Dendritic cell treated with granulocyte-macrophage colony-stimulating factor and Interleukin-4, amounts not matched to agents 40 ng/mL and 50 ng/mL, for 4 days (primary cell): ENCODE results near the gene AFF3.
A peak's percentile ranks its signal among the peaks of the same experiment; 100 is the strongest.
"Not testable (repeated sequence)": the region's sequence is repeated elsewhere in the genome, so short reads cannot be mapped to it uniquely, and the experiment has no call there.

Experiments
- H3K27ac Mint-ChIP-seq: one replicate; pipeline ENCODE4 v1.8.0; 2022; ENCODE audit warnings: mild to moderate bottlenecking, mixed read lengths
- H3K27me3 Mint-ChIP-seq: one replicate; pipeline ENCODE4 v1.8.0; 2022; ENCODE audit warnings: mild to moderate bottlenecking, mixed read lengths
- H3K36me3 Mint-ChIP-seq: one replicate; pipeline ENCODE4 v1.8.0; 2022; ENCODE audit warnings: low read depth, mixed read lengths
- H3K4me1 Mint-ChIP-seq: one replicate; pipeline ENCODE4 v1.8.0; 2022; ENCODE audit warnings: low read depth, mixed read lengths
- H3K4me3 Mint-ChIP-seq: one replicate; pipeline ENCODE4 v1.8.0; 2022; ENCODE audit warnings: mild to moderate bottlenecking, moderate library complexity, mixed read lengths
- H3K9me3 Mint-ChIP-seq: one replicate; pipeline ENCODE4 v1.8.0; 2022; ENCODE audit warnings: mixed read lengths
- intact Hi-C: fragments of 100-400 bp; cut with micrococcal nuclease; formaldehyde crosslinking; loops from one replicate; pipeline ENCODE4 v1.15.0; 2022

AFF3 gene

GRCh38 chr2:100107440-100107839, 35.0 kb downstream of the AFF3 start:
- intact Hi-C loops: no loop called here
- Mint-ChIP-seq H3K27ac (no peak overlapping the region), H3K9me3 (no peaks in the 10 kb centered on the region), H3K36me3 (no peaks in the 10 kb centered on the region), H3K27me3 (peaks cover 29% of the 10 kb centered on the region), H3K4me3 (no peak overlapping the region), H3K4me1 (peaks cover 29% of the 10 kb centered on the region)

- H3K9me3 Mint-ChIP-seq: no peaks in the 10 kb centered on the region
- no peak overlapping the region for H3K4me3 Mint-ChIP-seq
- intact Hi-C loops: no loop called here
- peaks cover 27% of the 10 kb centered on the region for H3K4me1 Mint-ChIP-seq
- no peak overlapping the region for H3K27ac Mint-ChIP-seq
- no peaks in the 10 kb centered on the region for H3K36me3 Mint-ChIP-seq
- peaks cover 29% of the 10 kb centered on the region for H3K27me3 Mint-ChIP-seq
These were observed 35.9 kb downstream of the AFF3 start for GRCh38 chr2:100106460-100106859.

- Mint-ChIP-seq H3K36me3 (no peaks in the 10 kb centered on the region), H3K4me3 (peak overlapping the region; percentile 70), H3K27ac (peak overlapping the region; percentile 50), H3K4me1 (peaks cover 23% of the 10 kb centered on the region), H3K9me3 (no peaks in the 10 kb centered on the region), H3K27me3 (peaks cover 29% of the 10 kb centered on the region)
- intact Hi-C loops: no loop called here
These were observed 36.7 kb downstream of the AFF3 start for GRCh38 chr2:100105678-100106054.

- Mint-ChIP-seq H3K9me3 (no peaks in the 10 kb centered on the region), H3K27me3 (peaks cover 28% of the 10 kb centered on the region), H3K36me3 (no peaks in the 10 kb centered on the region), H3K4me3 (peak overlapping the region; percentile 70), H3K4me1 (peaks cover 17% of the 10 kb centered on the region), H3K27ac (peak overlapping the region; percentile 50)
- intact Hi-C loops: no loop called here
These were observed 37.4 kb downstream of the AFF3 start for GRCh38 chr2:100104718-100105677.

- H3K9me3 Mint-ChIP-seq, intact Hi-C loops, H3K4me3 Mint-ChIP-seq, H3K27ac Mint-ChIP-seq, H3K36me3 Mint-ChIP-seq: not testable (repeated sequence)
- peaks cover 25% of the 10 kb centered on the region for H3K27me3 Mint-ChIP-seq
- H3K4me1 Mint-ChIP-seq: peaks cover 17% of the 10 kb centered on the region
These were observed 38.1 kb downstream of the AFF3 start for GRCh38 chr2:100104265-100104664.

GRCh38 chr2:100103527-100104252, 38.7 kb downstream of the AFF3 start:
- H3K4me3 Mint-ChIP-seq, H3K27ac Mint-ChIP-seq, H3K36me3 Mint-ChIP-seq, intact Hi-C loops, H3K9me3 Mint-ChIP-seq: not testable (repeated sequence)
- peaks cover 17% of the 10 kb centered on the region for H3K4me1 Mint-ChIP-seq
- H3K27me3 Mint-ChIP-seq: peaks cover 25% of the 10 kb centered on the region

- H3K4me3 Mint-ChIP-seq: not testable (repeated sequence)
These were observed 39.8 kb downstream of the AFF3 start for GRCh38 chr2:100102466-100103180.

GRCh38 chr2:100098855-100099254, 43.5 kb downstream of the AFF3 start:
- H3K27ac Mint-ChIP-seq, intact Hi-C loops, H3K27me3 Mint-ChIP-seq, H3K4me3 Mint-ChIP-seq, H3K4me1 Mint-ChIP-seq, H3K36me3 Mint-ChIP-seq, H3K9me3 Mint-ChIP-seq: not testable (repeated sequence)

More at GRCh38 chr2:100102466-100103180, 39.8 kb downstream of the AFF3 start:
- Mint-ChIP-seq H3K4me1 (peaks cover 17% of the 10 kb centered on the region), H3K27me3 (peaks cover 20% of the 10 kb centered on the region)
- H3K36me3 Mint-ChIP-seq, intact Hi-C loops, H3K27ac Mint-ChIP-seq, H3K9me3 Mint-ChIP-seq: not testable (repeated sequence)

- intact Hi-C loops, H3K36me3 Mint-ChIP-seq, H3K4me3 Mint-ChIP-seq, H3K27me3 Mint-ChIP-seq, H3K4me1 Mint-ChIP-seq, H3K9me3 Mint-ChIP-seq, H3K27ac Mint-ChIP-seq: not testable (repeated sequence)
These were observed 44.6 kb downstream of the AFF3 start for GRCh38 chr2:100097611-100098294.

GRCh38 chr2:100095845-100096244, 46.5 kb downstream of the AFF3 start:
- H3K27me3 Mint-ChIP-seq, H3K36me3 Mint-ChIP-seq, H3K9me3 Mint-ChIP-seq, intact Hi-C loops, H3K4me1 Mint-ChIP-seq, H3K27ac Mint-ChIP-seq, H3K4me3 Mint-ChIP-seq: not testable (repeated sequence)

- H3K4me1 Mint-ChIP-seq, H3K36me3 Mint-ChIP-seq, H3K4me3 Mint-ChIP-seq, H3K27ac Mint-ChIP-seq, H3K9me3 Mint-ChIP-seq, intact Hi-C loops, H3K27me3 Mint-ChIP-seq: not testable (repeated sequence)
These were observed 50.6 kb downstream of the AFF3 start for GRCh38 chr2:100091807-100092206.

GRCh38 chr2:100085744-100086143, 56.6 kb downstream of the AFF3 start:
- intact Hi-C loops, H3K4me3 Mint-ChIP-seq, H3K27ac Mint-ChIP-seq, H3K36me3 Mint-ChIP-seq, H3K4me1 Mint-ChIP-seq, H3K27me3 Mint-ChIP-seq, H3K9me3 Mint-ChIP-seq: not testable (repeated sequence)

GRCh38 chr2:100083421-100084216, 58.8 kb downstream of the AFF3 start:
- intact Hi-C loops, H3K9me3 Mint-ChIP-seq, H3K4me1 Mint-ChIP-seq, H3K27me3 Mint-ChIP-seq, H3K4me3 Mint-ChIP-seq, H3K36me3 Mint-ChIP-seq, H3K27ac Mint-ChIP-seq: not testable (repeated sequence)
